GM19395 (cell line): Measurements from ENCODE around the gene OOSP4B.
"Not testable (repeated sequence)": the region's sequence is repeated elsewhere in the genome, so short reads cannot be mapped to it uniquely, and the experiment has no call there.

Source experiments
- ATAC-seq: cut with Tn5 transposase; IDR thresholded peaks from one replicate; pipeline ENCODE4 v1.9.1; 2021; ENCODE audit warnings: mild to moderate bottlenecking, moderate library complexity; ENCODE audit not compliant: unreplicated experiment

Gene OOSP4B

GRCh38 chr11:60059052-60059451, 42.1 kb downstream of the OOSP4B start:
- no peak for ATAC-seq

- ATAC-seq: no peak
Measured at GRCh38 chr11:60059521-60060240, 42.7 kb downstream of the OOSP4B start.

- no peak for ATAC-seq
Measured at GRCh38 chr11:60064111-60064510, 47.1 kb downstream of the OOSP4B start.

GRCh38 chr11:60065801-60066200, 48.8 kb downstream of the OOSP4B start:
- no peak for ATAC-seq

GRCh38 chr11:60069450-60069849, 52.5 kb downstream of the OOSP4B start:
- no peak for ATAC-seq

GRCh38 chr11:60071644-60072043, 54.7 kb downstream of the OOSP4B start:
- not testable (repeated sequence) for ATAC-seq

GRCh38 chr11:60077216-60077817, 60.3 kb downstream of the OOSP4B start:
- no peak for ATAC-seq

GRCh38 chr11:60077981-60078380, 61.0 kb downstream of the OOSP4B start:
- no peak for ATAC-seq

- no peak for ATAC-seq
Measured at GRCh38 chr11:60078745-60079144, 61.8 kb downstream of the OOSP4B start.

GRCh38 chr11:60080535-60080934, 63.6 kb downstream of the OOSP4B start:
- no peak for ATAC-seq
